Karpas-422 (cell line): ENCODE data around the gene COX20. TPM values are rescaled to one million over a fixed set of nuclear protein-coding genes. Genes with fewer than 3 reads are reported as not detected.

Experiments
- DNase-seq: peaks from one replicate; pipeline ENCODE4 v3.0.0-alpha.2; 2015
- H2AFZ ChIP-seq: fragments of 200-600 bp; sonication (generic); 2 replicates; pipeline ENCODE4 v1.6.1; 2014; ENCODE audit warnings: antibody characterized with exemption, low read length, mixed read lengths
- H3K27ac ChIP-seq: fragments of 200-600 bp; sonication (generic); 2 replicates; pipeline ENCODE4 v1.5.1; 2014; ENCODE audit warnings: mild to moderate bottlenecking, low read length, moderate library complexity
- H3K27me3 ChIP-seq: fragments of 200-600 bp; sonication (generic); 2 replicates; pipeline ENCODE4 v1.6.1; 2014; ENCODE audit warnings: low read length, mixed read lengths
- H3K36me3 ChIP-seq: fragments of 200-600 bp; sonication (generic); 2 replicates; pipeline ENCODE4 v1.6.1; 2014; ENCODE audit warnings: low read length, mixed read lengths; ENCODE audit not compliant: insufficient read depth
- H3K4me1 ChIP-seq: fragments of 200-600 bp; sonication (generic); 2 replicates; pipeline ENCODE4 v1.6.1; 2014; ENCODE audit warnings: mild to moderate bottlenecking, low read length, mixed read lengths
- H3K4me2 ChIP-seq: fragments of 200-600 bp; sonication (generic); 2 replicates; pipeline ENCODE4 v1.6.1; 2014; ENCODE audit warnings: low read length, low read depth, mild to moderate bottlenecking; ENCODE audit not compliant: poor library complexity, severe bottlenecking
- H3K4me3 ChIP-seq: fragments of 200-600 bp; sonication (generic); 2 replicates; pipeline ENCODE4 v1.5.1; 2014; ENCODE audit warnings: mild to moderate bottlenecking, antibody characterized with exemption, low read length, mixed read lengths
- H3K79me2 ChIP-seq: fragments of 200-600 bp; sonication (generic); 2 replicates; pipeline ENCODE4 v1.6.1; 2014; ENCODE audit warnings: mild to moderate bottlenecking, low read length, mixed read lengths
- H3K9ac ChIP-seq: fragments of 200-600 bp; sonication (generic); 2 replicates; pipeline ENCODE4 v1.6.0; 2014; ENCODE audit warnings: low read length
- H3K9me2 ChIP-seq: fragments of 200-600 bp; sonication (generic), shearing (Covaris generic); replicated peaks from 2 replicates; pipeline ENCODE4 v1.6.0; 2014; ENCODE audit warnings: mild to moderate bottlenecking, low read length, moderate library complexity; ENCODE audit not compliant: insufficient read depth
- H3K9me3 ChIP-seq: fragments of 300-700, 200-600 bp; sonication (generic); 2 replicates; pipeline ENCODE4 v1.6.1; 2014; ENCODE audit warnings: low read length, mixed read lengths
- H4K20me1 ChIP-seq: fragments of 200-600 bp; sonication (generic); 2 replicates; pipeline ENCODE4 v1.6.1; 2014; ENCODE audit warnings: mild to moderate bottlenecking, antibody characterized with exemption, low read length, low read depth; ENCODE audit not compliant: insufficient read depth
- total RNA-seq: library from RNA; depleted of rRNA; stranded (reverse); fragments of >200 nt; shearing (Covaris generic); gene quantifications from 2 replicates; pipeline ENCODE4 v1.2.3, GENCODE V29; 2014; ENCODE audit warnings: low replicate concordance

Gene COX20
- total RNA-seq, 1 experiment from 2014 or later, result 24.1 TPM

GRCh38 chr1:244813327-244813726 lies 22.1 kb upstream of the COX20 start:
- Histone ChIP-seq H3K4me3 (no peak overlapping the region), H3K4me2 (no peak overlapping the region), H3K9me2 (no peaks in the 10 kb centered on the region), H3K36me3 (no peaks in the 10 kb centered on the region), H3K4me1 (peaks cover 7% of the 10 kb centered on the region), H3K27me3 (no peaks in the 10 kb centered on the region), H4K20me1 (no peaks in the 10 kb centered on the region), H3K79me2 (no peaks in the 10 kb centered on the region), H3K9me3 (no peaks in the 10 kb centered on the region), H3K27ac (no peak overlapping the region), H3K9ac (no peak overlapping the region), H2AFZ (no peak overlapping the region)
- no peak for DNase-seq

- H3K9me3 ChIP-seq, result no peaks in the 10 kb centered on the region
- H3K4me1 ChIP-seq, result peaks cover 7% of the 10 kb centered on the region
- H3K27ac ChIP-seq, result no peak overlapping the region
- no peaks in the 10 kb centered on the region for H3K79me2 ChIP-seq
- H3K4me2 ChIP-seq, result peak overlapping the region; percentile 54
- H3K27me3 ChIP-seq, result no peaks in the 10 kb centered on the region
- DNase-seq, result peak; percentile 64
- H2AFZ ChIP-seq, result peak overlapping the region; percentile 14; the same call in 1 of the 2 replicates
- H4K20me1 ChIP-seq, result no peaks in the 10 kb centered on the region
- H3K9ac ChIP-seq, result peak overlapping the region; percentile 19; the same call in 1 of the 2 replicates
- H3K9me2 ChIP-seq, result no peaks in the 10 kb centered on the region
- H3K4me3 ChIP-seq, result peak overlapping the region; percentile 11; the same call in 1 of the 2 replicates
- H3K36me3 ChIP-seq, result no peaks in the 10 kb centered on the region
Observed at GRCh38 chr1:244815600-244816099, 19.8 kb upstream of the COX20 start.

GRCh38 chr1:244817415-244817894 lies 18.0 kb upstream of the COX20 start:
- Histone ChIP-seq H3K4me2 (no peak overlapping the region), H3K27me3 (no peaks in the 10 kb centered on the region), H4K20me1 (no peaks in the 10 kb centered on the region)

GRCh38 chr1:244820131-244820530 lies 15.3 kb upstream of the COX20 start:
- no peak overlapping the region for H2AFZ ChIP-seq
- no peaks in the 10 kb centered on the region for H3K9me3 ChIP-seq
- no peak overlapping the region for H3K9ac ChIP-seq
- peaks cover 7% of the 10 kb centered on the region for H3K4me1 ChIP-seq
- no peaks in the 10 kb centered on the region for H3K36me3 ChIP-seq
- no peaks in the 10 kb centered on the region for H3K9me2 ChIP-seq
- H3K27ac ChIP-seq, result no peak overlapping the region
- H3K27me3 ChIP-seq, result no peaks in the 10 kb centered on the region
- no peak for DNase-seq
- no peak overlapping the region for H3K4me3 ChIP-seq
- no peak overlapping the region for H3K4me2 ChIP-seq
- H4K20me1 ChIP-seq, result no peaks in the 10 kb centered on the region
- no peaks in the 10 kb centered on the region for H3K79me2 ChIP-seq

More at GRCh38 chr1:244817415-244817894, 18.0 kb upstream of the COX20 start:
- H3K79me2 ChIP-seq, result no peaks in the 10 kb centered on the region
- no peak overlapping the region for H3K9ac ChIP-seq
- H3K4me1 ChIP-seq, result peaks cover 7% of the 10 kb centered on the region
- no peak overlapping the region for H3K4me3 ChIP-seq
- no peak overlapping the region for H2AFZ ChIP-seq
- H3K27ac ChIP-seq, result no peak overlapping the region
- DNase-seq, result no peak
- H3K36me3 ChIP-seq, result no peaks in the 10 kb centered on the region
- no peaks in the 10 kb centered on the region for H3K9me3 ChIP-seq
- H3K9me2 ChIP-seq, result no peaks in the 10 kb centered on the region

DNA sequence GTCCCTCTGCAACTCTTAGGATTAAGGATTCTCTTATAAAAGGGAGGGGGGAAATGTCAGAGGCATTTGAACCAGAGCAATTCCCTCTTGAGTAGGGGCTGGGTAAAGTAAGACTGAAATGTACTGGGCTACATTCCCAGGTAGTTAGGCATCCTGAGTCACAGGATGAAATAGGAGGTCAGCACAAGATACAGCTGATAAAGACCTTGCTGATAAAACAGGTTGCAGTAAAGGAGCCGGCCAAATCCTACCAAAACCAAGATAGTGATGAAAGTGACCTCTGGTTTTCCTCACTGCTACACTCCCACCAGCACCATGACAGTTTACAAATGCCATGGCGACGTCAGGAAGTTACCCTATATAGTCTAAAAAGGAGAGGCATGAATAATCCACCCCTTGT lies 14.3 kb upstream of the COX20 start:
- Histone ChIP-seq H3K36me3 (no peaks in the 10 kb centered on the region), H3K27me3 (no peaks in the 10 kb centered on the region), H3K4me1 (no peaks in the 10 kb centered on the region), H3K9me2 (no peaks in the 10 kb centered on the region), H2AFZ (no peak overlapping the region), H3K27ac (no peak overlapping the region), H3K79me2 (no peaks in the 10 kb centered on the region), H3K4me2 (no peak overlapping the region), H4K20me1 (no peaks in the 10 kb centered on the region), H3K9ac (no peak overlapping the region), H3K9me3 (no peaks in the 10 kb centered on the region), H3K4me3 (no peak overlapping the region)
- no peak for DNase-seq

DNA sequence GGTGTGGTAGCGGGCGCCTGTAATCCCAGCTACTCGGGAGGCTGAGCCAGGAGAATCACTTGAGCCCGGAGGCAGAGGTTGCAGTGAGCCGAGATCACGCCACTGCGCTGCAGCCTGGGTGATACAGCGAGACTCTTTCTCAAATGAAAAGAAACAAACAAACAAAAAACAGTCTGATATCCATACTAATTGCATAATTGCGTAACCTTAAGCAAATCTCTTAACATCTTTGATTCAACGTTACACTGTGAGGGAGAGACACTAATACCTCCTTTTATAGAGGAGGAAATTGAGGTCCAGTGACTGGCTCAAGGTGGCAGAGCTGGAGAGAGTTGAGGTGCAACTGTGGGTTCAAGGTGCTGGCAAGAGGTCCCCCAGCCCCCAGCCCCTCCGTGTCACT lies 12.6 kb upstream of the COX20 start:
- H3K4me3 ChIP-seq, result no peak overlapping the region
- no peaks in the 10 kb centered on the region for H3K4me1 ChIP-seq
- no peaks in the 10 kb centered on the region for H3K9me2 ChIP-seq
- H4K20me1 ChIP-seq, result no peaks in the 10 kb centered on the region
- H3K4me2 ChIP-seq, result no peak overlapping the region
- H3K9me3 ChIP-seq, result no peaks in the 10 kb centered on the region
- H3K27me3 ChIP-seq, result no peaks in the 10 kb centered on the region
- H3K9ac ChIP-seq, result no peak overlapping the region
- no peaks in the 10 kb centered on the region for H3K79me2 ChIP-seq
- H3K36me3 ChIP-seq, result no peaks in the 10 kb centered on the region
- H2AFZ ChIP-seq, result no peak overlapping the region
- DNase-seq, result no peak
- no peak overlapping the region for H3K27ac ChIP-seq

DNA sequence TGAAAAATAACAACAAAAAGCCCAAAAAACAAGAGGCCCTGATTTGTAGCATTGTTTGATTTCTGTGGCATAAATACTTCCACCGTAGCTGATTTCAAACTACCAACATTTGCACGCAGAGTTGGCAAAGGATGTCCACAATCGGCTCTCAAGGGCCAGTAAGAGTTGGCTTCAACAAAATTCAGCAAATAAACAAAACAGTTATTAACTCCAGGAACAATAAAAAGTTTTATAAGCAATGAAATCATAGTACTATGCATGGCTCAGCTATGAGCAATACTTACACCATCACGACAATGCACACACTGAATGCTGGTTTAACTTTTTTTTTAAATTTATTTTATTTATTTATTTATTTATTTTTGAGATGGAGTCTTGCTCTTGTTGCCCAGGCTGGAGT lies 8.7 kb upstream of the COX20 start:
- Histone ChIP-seq H3K9me2 (no peaks in the 10 kb centered on the region), H3K27ac (no peak overlapping the region), H2AFZ (no peak overlapping the region), H3K4me3 (no peak overlapping the region), H3K4me2 (no peak overlapping the region), H4K20me1 (no peaks in the 10 kb centered on the region), H3K9me3 (no peaks in the 10 kb centered on the region), H3K36me3 (no peaks in the 10 kb centered on the region), H3K9ac (no peak overlapping the region), H3K27me3 (no peaks in the 10 kb centered on the region), H3K79me2 (no peaks in the 10 kb centered on the region), H3K4me1 (no peaks in the 10 kb centered on the region)
- no peak for DNase-seq

- H3K27me3 ChIP-seq, result no peaks in the 10 kb centered on the region
- no peaks in the 10 kb centered on the region for H3K9me2 ChIP-seq
- H3K79me2 ChIP-seq, result peaks cover under 1% of the 10 kb centered on the region
- H2AFZ ChIP-seq, result no peak overlapping the region
- no peak for DNase-seq
- no peaks in the 10 kb centered on the region for H3K9me3 ChIP-seq
- H3K36me3 ChIP-seq, result no peaks in the 10 kb centered on the region
- no peaks in the 10 kb centered on the region for H4K20me1 ChIP-seq
- H3K27ac ChIP-seq, result no peak overlapping the region
- no peak overlapping the region for H3K4me3 ChIP-seq
- H3K4me2 ChIP-seq, result no peak overlapping the region
- no peak overlapping the region for H3K9ac ChIP-seq
- peaks cover 18% of the 10 kb centered on the region for H3K4me1 ChIP-seq
Observed at GRCh38 chr1:244830639-244831038, 4.8 kb upstream of the COX20 start.
